ENCODE measurements around the gene KCNMB1.

DNA sequence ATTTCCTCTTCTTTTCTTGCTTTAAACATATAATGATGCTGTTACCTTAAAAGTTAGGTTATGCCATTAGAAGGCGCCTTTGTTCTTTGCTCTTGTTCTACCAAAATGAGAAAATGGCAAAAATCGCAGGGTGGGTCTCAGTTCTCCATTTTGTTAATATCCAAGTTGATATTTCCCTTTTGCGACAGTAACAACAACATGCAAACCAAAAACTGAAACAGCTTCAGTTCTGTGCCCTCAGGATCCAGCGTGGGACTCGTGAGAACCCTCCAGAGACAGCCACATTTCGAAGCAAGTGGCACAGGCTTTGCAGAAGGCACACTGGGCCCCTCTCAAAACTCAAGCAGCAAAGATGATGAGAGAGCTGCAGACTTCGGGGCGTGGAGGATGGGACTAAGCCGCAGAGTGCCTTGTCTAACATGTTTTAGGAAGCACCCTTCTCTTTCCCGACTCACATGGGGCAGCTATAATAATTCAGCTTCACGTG lies 58.6 kb downstream of the KCNMB1 start:
- TF ChIP-seq, protein P1, sequence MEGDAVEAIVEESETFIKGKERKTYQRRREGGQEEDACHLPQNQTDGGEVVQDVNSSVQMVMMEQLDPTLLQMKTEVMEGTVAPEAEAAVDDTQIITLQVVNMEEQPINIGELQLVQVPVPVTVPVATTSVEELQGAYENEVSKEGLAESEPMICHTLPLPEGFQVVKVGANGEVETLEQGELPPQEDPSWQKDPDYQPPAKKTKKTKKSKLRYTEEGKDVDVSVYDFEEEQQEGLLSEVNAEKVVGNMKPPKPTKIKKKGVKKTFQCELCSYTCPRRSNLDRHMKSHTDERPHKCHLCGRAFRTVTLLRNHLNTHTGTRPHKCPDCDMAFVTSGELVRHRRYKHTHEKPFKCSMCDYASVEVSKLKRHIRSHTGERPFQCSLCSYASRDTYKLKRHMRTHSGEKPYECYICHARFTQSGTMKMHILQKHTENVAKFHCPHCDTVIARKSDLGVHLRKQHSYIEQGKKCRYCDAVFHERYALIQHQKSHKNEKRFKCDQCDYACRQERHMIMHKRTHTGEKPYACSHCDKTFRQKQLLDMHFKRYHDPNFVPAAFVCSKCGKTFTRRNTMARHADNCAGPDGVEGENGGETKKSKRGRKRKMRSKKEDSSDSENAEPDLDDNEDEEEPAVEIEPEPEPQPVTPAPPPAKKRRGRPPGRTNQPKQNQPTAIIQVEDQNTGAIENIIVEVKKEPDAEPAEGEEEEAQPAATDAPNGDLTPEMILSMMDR (IDR thresholded peaks at IDR 0.05), result no peak
- no peak for TF ChIP-seq EZH2 (IDR thresholded peaks at IDR 0.05; ENCODE audit: borderline replicate concordance, insufficient read depth, low read depth, low read length, poor library complexity, severe bottlenecking)

All from B cell (primary cell).